Loucy (cell line): ENCODE results near the gene VSIG10L2.

Experiments used
- H2AFZ ChIP-seq: fragments of 200-600 bp; sonication (generic); 2 replicates; pipeline ENCODE4 v1.6.0; 2016; ENCODE audit warnings: antibody characterized with exemption, mild to moderate bottlenecking, low read length, moderate library complexity
- H3F3A ChIP-seq: fragments of 200-600 bp; 2 replicates; pipeline ENCODE4 v1.6.0; 2016; ENCODE audit warnings: antibody characterized with exemption, low read depth, mild to moderate bottlenecking
- H3K27me3 ChIP-seq: fragments of 200-600 bp; sonication (generic); 2 replicates; pipeline ENCODE4 v1.6.1; 2014; ENCODE audit warnings: low read length, mild to moderate bottlenecking; ENCODE audit not compliant: insufficient read depth, poor library complexity, severe bottlenecking
- H3K36me3 ChIP-seq: fragments of 200-600 bp; sonication (generic); 2 replicates; pipeline ENCODE4 v1.6.1; 2016; ENCODE audit warnings: low read length; ENCODE audit not compliant: insufficient read depth
- H3K4me1 ChIP-seq: fragments of 200-600 bp; sonication (generic); 2 replicates; pipeline ENCODE4 v1.5.1; 2014; ENCODE audit warnings: low read length, mild to moderate bottlenecking; ENCODE audit not compliant: insufficient read depth, poor library complexity, severe bottlenecking
- H3K4me2 ChIP-seq: fragments of 200-600 bp; sonication (generic); 2 replicates; pipeline ENCODE4 v1.6.0; 2014; ENCODE audit warnings: antibody characterized with exemption, low read length, low read depth, mild to moderate bottlenecking; ENCODE audit not compliant: poor library complexity, severe bottlenecking
- H3K4me3 ChIP-seq: fragments of 200-600 bp; sonication (generic); 2 replicates; pipeline ENCODE4 v1.5.1; 2014; ENCODE audit warnings: low read length, mild to moderate bottlenecking, mixed read lengths; ENCODE audit not compliant: poor library complexity, severe bottlenecking
- H3K79me2 ChIP-seq: fragments of 200-600 bp; sonication (generic); 2 replicates; pipeline ENCODE4 v1.6.1; 2014; ENCODE audit warnings: low read length; ENCODE audit not compliant: insufficient read depth
- H3K9ac ChIP-seq: fragments of 200-600 bp; sonication (generic); 2 replicates; pipeline ENCODE4 v1.6.0; 2014; ENCODE audit warnings: mild to moderate bottlenecking, low read depth, low read length, moderate library complexity; ENCODE audit not compliant: poor library complexity, severe bottlenecking
- H3K9me2 ChIP-seq: fragments of 200-600 bp; sonication (generic); replicated peaks from 2 replicates; pipeline ENCODE4 v1.6.1; 2016; ENCODE audit warnings: low read depth, low read length, mixed read lengths
- H3K9me3 ChIP-seq: fragments of 200-600 bp; sonication (generic); 2 replicates; pipeline ENCODE4 v1.6.1; 2014; ENCODE audit warnings: mild to moderate bottlenecking, antibody characterized with exemption, low read length, low read depth; ENCODE audit not compliant: insufficient read depth
- H4K20me1 ChIP-seq: fragments of 200-600 bp; sonication (generic); 2 replicates; pipeline ENCODE4 v1.6.0; 2014; ENCODE audit warnings: antibody characterized with exemption, low read length, mild to moderate bottlenecking; ENCODE audit not compliant: insufficient read depth, poor library complexity, severe bottlenecking
- CTCF ChIP-seq: fragments of 200-600 bp; sonication (generic); conservative IDR thresholded peaks from 2 replicates; pipeline ENCODE4 v1.5.1; 2014; ENCODE audit warnings: mild to moderate bottlenecking, antibody characterized with exemption, low read length
- EZH2phosphoT487 ChIP-seq: fragments of 200-600 bp; IDR thresholded peaks from 2 replicates; pipeline ENCODE4 v1.6.1; 2018; ENCODE audit warnings: antibody characterized with exemption, mild to moderate bottlenecking, moderate library complexity, borderline replicate concordance

The VSIG10L2 gene

GRCh38 chr11:125949271-125950177 lies 3.7 kb downstream of the VSIG10L2 start:
- TF ChIP-seq EZH2phosphoT487, result no peak
- no peak for TF ChIP-seq CTCF
- Histone ChIP-seq H3K9me2 (no peaks in the 10 kb centered on the region), H3K27me3 (no peaks in the 10 kb centered on the region), H3K9ac (no peak overlapping the region), H3K4me3 (no peak overlapping the region), H3K4me1 (no peaks in the 10 kb centered on the region), H3F3A (no peaks in the 10 kb centered on the region), H2AFZ (no peak overlapping the region), H4K20me1 (no peaks in the 10 kb centered on the region), H3K9me3 (no peaks in the 10 kb centered on the region), H3K36me3 (no peaks in the 10 kb centered on the region), H3K4me2 (no peak overlapping the region), H3K79me2 (no peaks in the 10 kb centered on the region)

DNA sequence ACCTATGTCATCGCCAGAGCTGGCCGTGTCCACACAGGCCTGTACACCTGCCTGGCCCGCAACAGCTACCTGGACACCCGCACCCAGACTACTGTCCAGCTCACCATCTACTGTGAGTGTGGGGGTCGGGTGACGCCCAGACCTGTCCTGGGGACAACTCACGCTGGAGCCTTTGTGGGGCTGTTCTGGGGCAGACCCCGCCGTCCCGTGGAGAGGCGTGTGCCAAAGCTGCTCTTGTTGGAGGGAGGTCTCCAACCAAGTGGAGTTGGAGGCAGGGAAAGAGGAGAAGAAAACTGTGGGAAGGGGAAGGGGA lies 4.3 kb downstream of the VSIG10L2 start:
- H3K9me2 ChIP-seq, result no peaks in the 10 kb centered on the region

GRCh38 chr11:125950696-125951651 lies 5.1 kb downstream of the VSIG10L2 start:
- no peak overlapping the region for H2AFZ ChIP-seq
- H3K9ac ChIP-seq, result no peak overlapping the region
- H4K20me1 ChIP-seq, result no peaks in the 10 kb centered on the region
- TF ChIP-seq EZH2phosphoT487 (no peak), CTCF (no peak)
- no peaks in the 10 kb centered on the region for H3K27me3 ChIP-seq
- no peaks in the 10 kb centered on the region for H3F3A ChIP-seq
- H3K79me2 ChIP-seq, result no peaks in the 10 kb centered on the region
- no peaks in the 10 kb centered on the region for H3K36me3 ChIP-seq
- H3K4me1 ChIP-seq, result no peaks in the 10 kb centered on the region
- no peak overlapping the region for H3K4me2 ChIP-seq
- H3K4me3 ChIP-seq, result no peak overlapping the region
- no peaks in the 10 kb centered on the region for H3K9me2 ChIP-seq
- no peaks in the 10 kb centered on the region for H3K9me3 ChIP-seq

More for the DNA sequence above, 4.3 kb downstream of the VSIG10L2 start:
- Histone ChIP-seq H3K79me2 (no peaks in the 10 kb centered on the region), H3K4me2 (no peak overlapping the region), H3K4me1 (no peaks in the 10 kb centered on the region), H3K36me3 (no peaks in the 10 kb centered on the region), H3F3A (no peaks in the 10 kb centered on the region), H4K20me1 (no peaks in the 10 kb centered on the region), H3K4me3 (no peak overlapping the region), H3K9ac (no peak overlapping the region), H3K27me3 (no peaks in the 10 kb centered on the region), H3K9me3 (no peaks in the 10 kb centered on the region), H2AFZ (no peak overlapping the region)
- no peak for TF ChIP-seq EZH2phosphoT487
- no peak for TF ChIP-seq CTCF
